ENCODE data around the gene SPIN1. TPM values are rescaled to one million over a fixed set of nuclear protein-coding genes. Genes with fewer than 3 reads are reported as not detected.

Gene SPIN1
- total and polyA plus RNA-seq, 2 donors (not counting 3 experiments of a cell fraction or from before 2014, with no cell fraction given): 38.1 to 56.8 TPM

- H3K9me1 ChIP-seq (replicated peaks; ENCODE audit: control insufficient read depth, extremely low read depth, insufficient read depth, low read length): no peaks in the 10 kb centered on the region
- H3K4me2 ChIP-seq (ENCODE audit: insufficient read depth, low read length): no peak overlapping the region
- dilution Hi-C loops (cut with MboI; ENCODE audit: extremely low pct_ligation_motif_present, low sequenced_read_pairs): no loop called here
- no peak for FAIRE-seq
- no peaks in the 10 kb centered on the region for H3K36me3 ChIP-seq (ENCODE audit: control insufficient read depth in 2 of 2, extremely low read depth in 1 of 2, insufficient read depth in 2 of 2, low read length in 2 of 2)
- H3K9me3 ChIP-seq (replicated peaks; ENCODE audit: control insufficient read depth, insufficient read depth, low read length): no peaks in the 10 kb centered on the region
- no peaks in the 10 kb centered on the region for H3K79me2 ChIP-seq (ENCODE audit: control insufficient read depth, insufficient read depth, low read length)
- H4K20me1 ChIP-seq (replicated peaks; ENCODE audit: control insufficient read depth, extremely low read depth, insufficient read depth, low read length): no peaks in the 10 kb centered on the region
- DNase-seq (ENCODE audit: low read depth, low spot score): no peak
- no TSS peak for BruUV-seq (replicated peaks)
- POLR2A ChIA-PET: no interaction called here
- CTCF ChIA-PET: no interaction called here
- intact Hi-C loops (cut with micrococcal nuclease): no loop called here
- no peak overlapping the region for H3K9ac ChIP-seq (replicated peaks; ENCODE audit: extremely low read depth, insufficient read depth, low read length)
- H3K4me1 ChIP-seq (ENCODE audit: control insufficient read depth, extremely low read depth, insufficient read depth, low read length): no peaks in the 10 kb centered on the region
- H3K27me3 ChIP-seq (ENCODE audit: control insufficient read depth in 2 of 2, insufficient read depth in 2 of 2, low read length in 2 of 2): no peaks in the 10 kb centered on the region
- no peak overlapping the region for H3K27ac ChIP-seq (ENCODE audit: insufficient read depth, low read depth, low read length)
- no peak overlapping the region for H2AFZ ChIP-seq (ENCODE audit: low read depth, low read length)
- TF ChIP-seq FOS (IDR thresholded peaks at IDR 0.05; ENCODE audit: borderline replicate concordance, insufficient read depth, low read length): no peak
- TF ChIP-seq MAX (IDR thresholded peaks at IDR 0.05; ENCODE audit: insufficient read depth, insufficient read length): no peak
- TF ChIP-seq JUN (IDR thresholded peaks at IDR 0.05; ENCODE audit: borderline replicate concordance, insufficient read depth, insufficient read length, low read depth): no peak
- TF ChIP-seq CTCF (IDR thresholded peaks at IDR 0.05; ENCODE audit: extremely low read depth in 1 of 2, insufficient read depth in 1 of 2, low read depth in 1 of 2, low read length in 2 of 2): no peak
- TF ChIP-seq POLR2AphosphoS5 (IDR thresholded peaks at IDR 0.05; ENCODE audit: insufficient read depth, low read depth, low read length): no peak
- no peak for TF ChIP-seq MYC (IDR thresholded peaks at IDR 0.05; ENCODE audit: low read depth, low read length)
- no peak for TF ChIP-seq POLR2A (IDR thresholded peaks at IDR 0.05; ENCODE audit: low read depth, low read length)
- TF ChIP-seq GATA2 (IDR thresholded peaks at IDR 0.05; ENCODE audit: insufficient read depth, insufficient read length, low read depth, low read length): no peak
- no peak for TF ChIP-seq EZH2 (IDR thresholded peaks at IDR 0.05; ENCODE audit: borderline replicate concordance, low read depth, low read length, severe bottlenecking)
- no peak overlapping the region for H3K4me3 ChIP-seq (replicated peaks in 1 of 3; ENCODE audit: insufficient read depth in 1 of 3, low read depth in 1 of 3, low read length in 3 of 3)
Observed at GRCh38 chr9:88527618-88528017, 139.4 kb downstream of the SPIN1 start.

Other genes with a start within 250 kb of the SPIN1 start
- not detected in 2 replicates for gene SPATA31C2, start 250.0 kb upstream of the SPIN1 start, total RNA-seq
- not detected in 2 replicates for gene SPATA31C2, start 250.0 kb upstream of the SPIN1 start, polyA plus RNA-seq
- gene NXNL2, start 146.7 kb downstream of the SPIN1 start, total RNA-seq: not detected in 2 replicates
- 0.14 TPM in 1 of 2 replicates, not detected in the other for gene NXNL2, start 146.7 kb downstream of the SPIN1 start, polyA plus RNA-seq